Activated CD4-positive, alpha-beta T cell treated with anti-CD3 and anti-CD28 coated beads, Interleukin-2, amount 50 U/mL, for 4 hours (primary cell): ENCODE data around the gene SMIM38.

Experiments used
- DNase-seq, 2 experiments: peaks; one replicate each; pipeline ENCODE4 v3.0.0-alpha.2; 2020

SMIM38 gene

GRCh38 chr11:69155302-69156234, at the start of gene SMIM38:
Gene SMIM38, plus strand, starts transcription at chr11:69155935. Its CDS starts 1,912 bp downstream, at chr11:69157847.
- DNase-seq = no peak

GRCh38 chr11:69106031-69106811, 49.5 kb upstream of the SMIM38 start:
- no peak for DNase-seq

- no peak for DNase-seq
These were observed 48.3 kb upstream of the SMIM38 start for GRCh38 chr11:69107413-69107812.

- DNase-seq = no peak
These were observed 47.7 kb upstream of the SMIM38 start for GRCh38 chr11:69108030-69108429.

GRCh38 chr11:69108559-69108958, 47.2 kb upstream of the SMIM38 start:
- DNase-seq = no peak

GRCh38 chr11:69109101-69109500, 46.6 kb upstream of the SMIM38 start:
- DNase-seq = no peak

- no peak for DNase-seq
These were observed 45.3 kb upstream of the SMIM38 start for GRCh38 chr11:69110451-69110850.

GRCh38 chr11:69111624-69112542, 43.9 kb upstream of the SMIM38 start:
- DNase-seq = no peak

- DNase-seq = no peak
These were observed 42.5 kb upstream of the SMIM38 start for GRCh38 chr11:69113226-69113625.

GRCh38 chr11:69113646-69114340, 41.9 kb upstream of the SMIM38 start:
- DNase-seq = no peak

- no peak for DNase-seq
These were observed 41.4 kb upstream of the SMIM38 start for GRCh38 chr11:69114362-69114761.

- DNase-seq = no peak
These were observed 40.8 kb upstream of the SMIM38 start for GRCh38 chr11:69114811-69115523.

GRCh38 chr11:69115586-69116560, 39.9 kb upstream of the SMIM38 start:
- no peak for DNase-seq

GRCh38 chr11:69116671-69117070, 39.1 kb upstream of the SMIM38 start:
- no peak for DNase-seq

GRCh38 chr11:69119190-69119589, 36.5 kb upstream of the SMIM38 start:
- DNase-seq = no peak

- DNase-seq = no peak
These were observed 35.4 kb upstream of the SMIM38 start for GRCh38 chr11:69120096-69120875.

GRCh38 chr11:69121021-69121420, 34.7 kb upstream of the SMIM38 start:
- no peak for DNase-seq

GRCh38 chr11:69121621-69122325, 34.0 kb upstream of the SMIM38 start:
- DNase-seq = no peak

- DNase-seq = no peak
These were observed 33.5 kb upstream of the SMIM38 start for GRCh38 chr11:69122326-69122629.
